T-helper 1 cell treated with Interleukin-12 subunit alpha and Interleukin-12 subunit beta and Interleukin-4 antibody, amounts not matched to agents 30 ng/mL and 1 ng/mL, for 36 hours (primary cell): ENCODE measurements around the gene NPW. TPM values are rescaled to one million over a fixed set of nuclear protein-coding genes. Genes with fewer than 3 reads are reported as not detected.

Experiments
- intact Hi-C: fragments of 100-400 bp; cut with micrococcal nuclease; formaldehyde crosslinking; loops from one replicate; pipeline ENCODE4 v1.15.1; 2024
- total RNA-seq: library from RNA; stranded (reverse); gene quantifications from 2 replicates; pipeline ENCODE4 v1.2.3, GENCODE V29; 2022

NPW gene
- total RNA-seq, 1 donor from 2014 or later = 0.37 TPM

GRCh38 chr16:1983544-1984346 lies 35.8 kb upstream of the NPW start, which contains the start of gene GFER:
TSS of gene GFER (plus strand) at chr16:1984193. CDS start at chr16:1984219, 26 bp downstream.
- intact Hi-C loops = loop anchor here (1.0 to 2.0 kb wide), 3 partner anchors 9 to 25 kb away; partner anchors contain the start of genes TBL3 and ZNF598

DNA sequence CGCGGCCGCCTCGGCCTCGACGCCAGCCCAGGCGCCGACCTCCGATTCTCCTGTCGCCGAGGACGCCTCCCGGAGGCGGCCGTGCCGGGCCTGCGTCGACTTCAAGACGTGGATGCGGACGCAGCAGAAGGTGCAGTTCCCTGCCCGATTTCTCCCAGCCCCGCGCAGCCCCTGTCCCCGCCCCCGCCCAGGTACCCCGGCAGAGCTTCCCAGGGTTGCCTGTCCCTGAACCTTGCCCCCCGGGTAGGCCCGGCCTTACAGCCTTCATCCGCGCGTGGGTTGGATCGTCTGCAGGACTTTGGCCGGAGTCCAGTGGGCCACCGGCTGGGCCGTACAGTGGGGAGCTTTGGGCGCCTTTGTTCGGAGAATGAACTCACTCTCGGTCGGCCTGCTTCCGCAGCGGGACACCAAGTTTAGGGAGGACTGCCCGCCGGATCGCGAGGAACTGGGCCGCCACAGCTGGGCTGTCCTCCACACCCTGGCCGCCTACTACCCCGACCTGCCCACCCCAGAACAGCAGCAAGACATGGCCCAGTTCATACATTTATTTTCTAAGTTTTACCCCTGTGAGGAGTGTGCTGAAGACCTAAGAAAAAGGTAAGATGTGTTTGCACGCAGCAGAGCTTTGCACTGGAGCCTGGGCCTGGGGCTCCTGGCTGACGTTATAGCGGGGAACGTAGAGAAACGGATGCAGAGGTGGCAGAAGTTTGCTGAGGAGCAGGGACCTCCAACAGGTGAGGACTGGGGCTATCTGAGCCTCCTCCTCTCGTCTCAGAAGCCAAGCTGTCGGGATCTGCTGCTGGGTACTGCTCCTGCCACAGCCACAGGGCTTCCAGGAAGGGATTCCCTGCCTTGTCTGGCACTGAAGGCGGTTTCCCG lies 35.0 kb upstream of the NPW start:
- intact Hi-C loops = loop anchor here (1.0 to 2.0 kb wide), 3 partner anchors 8 to 24 kb away; partner anchors contain the start of genes TBL3 and ZNF598

DNA sequence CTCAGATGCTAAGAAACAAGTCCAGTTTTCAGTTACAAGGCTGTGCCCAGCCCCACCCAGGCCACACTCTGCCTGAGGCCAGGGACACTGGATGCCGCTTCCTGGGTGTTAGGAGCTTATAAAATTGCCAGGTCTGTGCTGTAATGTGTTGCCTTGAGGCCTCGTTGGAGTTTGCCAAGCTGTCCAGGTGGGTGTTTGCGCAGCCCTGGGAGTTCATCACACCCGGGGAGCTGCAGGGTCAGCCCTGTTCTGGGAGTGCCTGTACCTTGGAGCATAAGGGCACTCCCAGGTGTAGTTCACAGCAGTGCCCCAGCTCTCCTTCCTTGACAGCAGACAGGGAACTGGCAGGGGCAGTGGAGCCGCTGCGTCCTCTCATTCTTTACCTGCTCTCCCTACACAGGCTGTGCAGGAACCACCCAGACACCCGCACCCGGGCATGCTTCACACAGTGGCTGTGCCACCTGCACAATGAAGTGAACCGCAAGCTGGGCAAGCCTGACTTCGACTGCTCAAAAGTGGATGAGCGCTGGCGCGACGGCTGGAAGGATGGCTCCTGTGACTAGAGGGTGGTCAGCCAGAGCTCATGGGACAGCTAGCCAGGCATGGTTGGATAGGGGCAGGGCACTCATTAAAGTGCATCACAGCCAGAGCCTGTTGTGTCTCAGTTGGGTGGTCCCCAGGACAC lies 34.0 kb upstream of the NPW start:
- intact Hi-C loops = loop anchor here (2.0 kb wide), 1 partner anchor 23 kb away; the partner anchor contains the start of gene ZNF598

DNA sequence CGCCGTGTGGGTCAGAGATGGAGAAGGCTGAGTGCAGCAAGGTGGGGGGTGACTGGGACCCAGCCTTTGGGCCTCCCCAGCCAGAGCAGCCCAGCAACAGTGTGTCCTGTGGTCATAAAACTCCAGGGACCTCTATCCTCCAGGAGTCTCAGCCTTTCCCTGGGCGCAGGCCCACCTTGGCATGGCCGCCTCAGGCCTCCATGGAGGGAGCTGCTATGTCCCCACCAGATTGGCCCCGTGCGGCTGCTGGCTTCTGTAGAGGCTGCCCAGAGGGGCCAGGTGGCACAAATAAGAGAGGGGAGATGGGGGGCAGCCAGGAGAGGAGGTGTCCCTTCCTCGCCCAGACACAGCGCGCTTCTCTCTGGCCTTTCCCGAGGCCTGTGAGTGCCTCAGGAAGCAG lies 32.4 kb upstream of the NPW start:
- intact Hi-C loops = no loop called here

GRCh38 chr16:1989209-1990100 lies 30.1 kb upstream of the NPW start, which contains the start of gene SYNGR3:
TSS of gene SYNGR3 (plus strand) at chr16:1989970. CDS start at chr16:1990103, 133 bp downstream.
- intact Hi-C loops = loop anchor here (5.0 to 10.0 kb wide), 2 partner anchors 233 to 545 kb away; partner anchors contain the start of genes CEMP1, E4F1 and PDPK1

DNA sequence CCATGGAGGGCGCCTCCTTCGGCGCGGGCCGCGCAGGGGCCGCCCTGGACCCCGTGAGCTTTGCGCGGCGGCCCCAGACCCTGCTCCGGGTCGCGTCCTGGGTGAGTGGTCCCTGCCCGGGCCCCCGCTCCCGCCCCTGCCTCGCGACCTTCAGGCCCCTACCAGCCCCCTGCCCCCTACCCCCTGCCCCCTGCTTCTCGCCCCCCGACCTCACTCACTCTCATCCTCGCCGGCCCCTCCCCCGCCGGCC lies 29.6 kb upstream of the NPW start:
- intact Hi-C loops = loop anchor here (5.0 to 10.0 kb wide), 2 partner anchors 232 to 545 kb away; partner anchors contain the start of genes CEMP1, E4F1 and PDPK1

DNA sequence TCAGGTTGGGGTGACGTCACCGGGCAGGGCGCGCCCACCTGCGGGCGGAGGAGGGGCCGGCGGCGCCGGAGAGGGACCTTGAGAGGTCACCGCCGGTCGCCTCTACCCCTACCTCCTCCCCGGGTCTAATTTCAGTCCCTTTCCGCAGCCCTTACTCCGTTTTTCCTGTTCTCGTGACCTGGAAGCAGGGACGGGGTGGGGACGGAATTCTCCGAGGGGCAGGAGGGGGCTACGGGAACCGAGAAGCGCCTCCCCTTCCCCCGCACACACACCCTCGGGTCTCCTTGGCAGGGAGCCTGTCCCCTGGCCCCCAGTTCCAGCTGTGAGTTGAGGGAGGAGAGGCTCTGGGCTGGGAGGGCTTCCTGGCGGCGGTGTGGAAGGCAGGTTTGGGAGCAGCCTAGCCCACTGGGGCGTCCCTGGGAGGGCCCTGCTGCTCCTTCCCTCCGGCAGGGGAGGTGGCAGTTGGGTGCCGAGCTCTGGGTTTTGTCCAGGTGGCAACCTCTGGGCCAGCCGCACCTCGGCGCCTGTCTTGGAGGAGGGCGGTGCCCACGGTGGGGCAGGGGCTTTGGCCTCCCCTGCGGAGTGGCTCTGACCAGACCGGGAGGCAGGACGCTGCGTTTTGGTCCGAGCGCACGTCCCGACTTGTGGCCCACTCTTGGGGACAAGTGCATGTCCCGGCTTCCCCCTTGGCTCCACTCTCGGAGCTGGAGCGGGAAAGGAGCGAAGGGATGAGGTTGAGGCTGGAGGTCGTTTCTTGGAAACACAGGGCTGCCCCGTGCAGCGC lies 29.0 kb upstream of the NPW start:
- intact Hi-C loops = loop anchor here (1.0 to 10.0 kb wide), 3 partner anchors 47 to 544 kb away; partner anchors contain the start of genes CEMP1, E4F1, MSRB1 and PDPK1

- intact Hi-C loops = loop anchor here (1.0 to 10.0 kb wide), 3 partner anchors 48 to 544 kb away; partner anchors contain the start of genes CEMP1, E4F1, MSRB1 and PDPK1
Measured at GRCh38 chr16:1991135-1991551, 28.4 kb upstream of the NPW start.

DNA sequence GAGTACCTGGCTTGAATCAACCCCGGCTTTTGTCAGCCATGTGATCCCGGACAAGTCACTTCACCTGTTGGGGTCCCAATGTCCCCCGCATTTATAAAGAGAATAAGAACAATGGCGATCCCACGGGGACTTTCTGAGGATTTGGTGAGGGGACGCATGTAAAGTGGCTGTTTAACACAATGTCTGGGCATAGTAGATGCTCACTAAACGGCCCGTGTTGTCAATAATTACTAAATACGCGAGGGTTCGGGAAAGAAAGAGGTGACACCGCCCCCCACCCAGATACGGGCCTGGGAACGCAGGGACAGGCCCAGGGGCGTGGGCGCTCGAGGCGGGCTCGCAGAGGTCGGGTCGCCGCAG lies 28.0 kb upstream of the NPW start:
- intact Hi-C loops = loop anchor here (1.0 to 10.0 kb wide), 3 partner anchors 48 to 543 kb away; partner anchors contain the start of genes CEMP1, E4F1, MSRB1 and PDPK1

DNA sequence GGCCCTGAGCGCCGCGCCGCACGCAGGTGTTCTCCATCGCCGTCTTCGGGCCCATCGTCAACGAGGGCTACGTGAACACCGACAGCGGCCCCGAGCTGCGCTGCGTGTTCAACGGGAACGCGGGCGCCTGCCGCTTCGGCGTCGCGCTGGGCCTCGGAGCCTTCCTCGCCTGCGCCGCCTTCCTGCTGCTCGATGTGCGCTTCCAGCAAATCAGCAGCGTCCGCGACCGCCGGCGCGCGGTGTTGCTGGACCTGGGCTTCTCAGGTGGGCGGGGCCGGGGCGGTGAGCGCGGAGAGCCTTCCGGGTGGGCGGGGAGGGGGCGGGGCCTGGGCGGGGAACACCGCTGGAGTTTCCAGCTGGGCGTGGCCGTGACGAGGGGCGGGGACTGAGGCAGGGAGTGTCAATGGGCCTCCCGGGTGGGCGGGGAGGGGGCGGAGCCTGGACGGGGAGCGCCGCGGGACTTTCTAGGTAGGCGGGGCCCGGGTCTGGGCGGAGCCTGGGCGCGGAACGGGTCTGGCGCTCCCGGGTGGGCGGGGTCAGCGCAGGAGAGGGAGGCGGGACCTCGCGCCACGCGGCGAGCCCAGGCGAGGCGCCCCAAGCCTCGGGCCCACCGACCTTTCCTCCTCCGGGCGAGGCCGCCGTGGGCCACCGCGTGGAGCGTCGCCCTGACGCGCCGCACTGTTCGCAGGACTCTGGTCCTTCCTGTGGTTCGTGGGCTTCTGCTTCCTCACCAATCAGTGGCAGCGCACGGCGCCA lies 27.5 kb upstream of the NPW start:
- intact Hi-C loops = loop anchor here (1.0 to 10.0 kb wide), 8 partner anchors 8 to 543 kb away; partner anchors contain the start of genes CEMP1, E4F1, GFER and MLST8

DNA sequence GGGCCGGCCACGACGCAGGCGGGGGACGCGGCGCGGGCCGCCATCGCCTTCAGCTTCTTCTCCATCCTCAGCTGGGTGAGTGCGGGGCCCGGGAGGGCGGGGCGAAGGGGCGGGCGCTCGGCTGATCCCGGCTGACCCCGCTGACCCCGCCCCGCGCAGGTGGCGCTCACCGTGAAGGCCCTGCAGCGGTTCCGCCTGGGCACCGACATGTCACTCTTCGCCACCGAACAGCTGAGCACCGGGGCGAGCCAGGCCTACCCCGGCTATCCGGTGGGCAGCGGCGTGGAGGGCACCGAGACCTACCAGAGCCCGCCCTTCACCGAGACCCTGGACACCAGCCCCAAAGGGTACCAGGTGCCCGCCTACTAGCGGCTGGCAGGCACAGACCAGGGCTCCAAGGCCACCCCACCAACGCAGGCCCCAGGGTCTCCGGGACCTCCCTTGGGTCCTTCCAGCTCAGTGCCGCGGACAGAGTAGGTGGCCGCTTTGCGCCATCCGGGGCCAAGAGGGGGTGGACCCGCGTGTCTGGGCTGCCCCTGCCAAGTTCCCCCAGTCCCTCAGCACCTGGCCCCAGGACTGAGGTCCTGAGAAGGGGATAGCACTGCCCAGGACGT lies 26.8 kb upstream of the NPW start:
- intact Hi-C loops = loop anchor here (1.0 to 10.0 kb wide), 7 partner anchors 9 to 542 kb away; partner anchors contain the start of genes CEMP1, E4F1, GFER and MLST8

GRCh38 chr16:1993731-1994131 lies 25.9 kb upstream of the NPW start:
- intact Hi-C loops = loop anchor here (5.0 to 10.0 kb wide), 2 partner anchors 229 to 541 kb away; partner anchors contain the start of genes CEMP1, E4F1 and PDPK1

DNA sequence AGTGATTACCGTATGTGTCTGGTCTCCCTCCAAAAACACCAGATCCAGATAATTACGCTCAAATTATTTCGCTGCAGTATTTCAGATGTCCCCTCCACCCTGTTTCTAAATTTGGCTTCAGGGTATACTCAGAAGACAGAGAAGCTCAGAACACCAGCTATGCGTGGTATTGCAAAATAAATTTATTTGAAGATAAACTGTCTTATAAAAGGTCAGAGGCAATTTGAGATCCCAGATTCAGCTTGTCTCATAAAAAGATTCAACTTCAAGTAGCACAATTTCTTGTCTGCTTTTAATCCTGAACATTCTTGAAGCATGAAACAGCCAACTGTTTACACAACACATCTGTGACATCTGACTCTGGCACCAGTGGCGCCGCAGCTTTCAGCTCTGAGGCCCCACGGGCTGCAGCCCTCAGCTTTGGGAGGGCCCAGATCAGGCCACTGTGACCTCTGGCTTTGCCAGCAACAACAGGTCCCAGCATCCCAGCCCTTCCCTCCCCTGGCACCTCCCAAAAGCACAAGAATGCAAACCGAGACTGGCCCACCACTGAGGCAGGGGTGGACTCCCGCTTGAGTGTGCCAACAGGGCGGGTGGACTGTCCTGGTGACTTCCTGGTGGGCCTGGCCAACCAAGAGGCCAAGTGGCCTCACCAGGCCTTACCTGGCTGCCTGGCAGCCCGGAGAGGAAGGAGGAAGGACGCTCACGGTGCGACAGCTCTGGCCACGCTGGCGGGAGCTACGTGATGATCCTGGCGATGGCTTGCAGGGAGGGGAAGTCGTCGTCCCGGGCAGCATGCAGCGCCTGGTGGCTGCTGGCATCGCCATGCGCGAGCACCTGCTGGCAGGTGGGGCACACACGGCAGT lies 21.9 kb upstream of the NPW start:
- intact Hi-C loops = loop anchor here (10.0 kb wide), 1 partner anchor 537 kb away; the partner anchor contains the start of genes CEMP1 and PDPK1

GRCh38 chr16:1998360-1998835 lies 21.2 kb upstream of the NPW start:
- intact Hi-C loops = loop anchor here (10.0 kb wide), 1 partner anchor 536 kb away; the partner anchor contains the start of genes CEMP1 and PDPK1

- intact Hi-C loops = loop anchor here (10.0 kb wide), 1 partner anchor 536 kb away; the partner anchor contains the start of genes CEMP1 and PDPK1
Measured at GRCh38 chr16:1998852-1999801, 20.5 kb upstream of the NPW start.
